HG02588 (cell line): ENCODE data around the gene ARID1B.

Experiments
- ATAC-seq: cut with Tn5 transposase; IDR thresholded peaks from one replicate; pipeline ENCODE4 v1.9.1; 2021; ENCODE audit warnings: mild to moderate bottlenecking, moderate library complexity; ENCODE audit not compliant: unreplicated experiment

ARID1B gene

GRCh38 chr6:156954816-156955215 is 177.6 kb downstream of the ARID1B start:
- ATAC-seq: no peak

DNA sequence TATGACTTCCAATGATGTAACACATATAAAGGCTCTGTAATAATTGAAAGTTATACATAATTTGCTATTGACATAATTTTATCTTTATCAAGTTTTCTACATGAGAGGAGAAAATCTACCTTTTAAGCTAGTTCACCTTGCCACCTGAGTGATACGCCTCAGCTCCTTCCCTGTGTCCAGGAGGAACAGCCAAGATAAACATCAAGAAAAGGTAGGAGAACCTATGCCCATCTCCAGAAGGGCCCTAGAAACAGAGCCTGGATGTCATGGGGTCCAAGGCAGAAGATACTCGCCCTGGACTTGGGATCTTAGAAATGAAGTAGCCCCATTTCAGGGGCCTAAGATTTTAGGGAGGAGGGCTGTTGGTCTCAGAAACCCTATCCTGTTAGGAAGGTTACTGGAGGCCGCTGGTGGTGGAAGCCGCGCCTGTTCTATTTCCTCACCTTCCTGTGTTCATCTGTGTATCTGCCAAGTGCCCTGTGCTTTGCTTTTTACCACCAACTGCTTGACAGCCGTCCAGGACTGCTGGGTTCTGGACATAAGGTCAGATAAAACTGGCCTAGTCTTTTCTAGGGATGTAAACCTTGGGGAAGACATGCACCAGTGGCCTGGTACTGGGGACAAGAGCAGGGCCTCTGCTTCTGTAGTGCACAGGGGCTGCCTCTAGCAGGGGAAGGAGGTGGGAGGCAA is 178.5 kb downstream of the ARID1B start:
- ATAC-seq: no peak

- ATAC-seq: no peak
Measured at GRCh38 chr6:156956286-156956685, 179.1 kb downstream of the ARID1B start.

- ATAC-seq: peak; percentile 78
Measured at GRCh38 chr6:156957931-156958547, 180.9 kb downstream of the ARID1B start.

- ATAC-seq: no peak
Measured at GRCh38 chr6:156960525-156960924, 183.3 kb downstream of the ARID1B start.

GRCh38 chr6:156961282-156961892 is 184.2 kb downstream of the ARID1B start:
- ATAC-seq: no peak

DNA sequence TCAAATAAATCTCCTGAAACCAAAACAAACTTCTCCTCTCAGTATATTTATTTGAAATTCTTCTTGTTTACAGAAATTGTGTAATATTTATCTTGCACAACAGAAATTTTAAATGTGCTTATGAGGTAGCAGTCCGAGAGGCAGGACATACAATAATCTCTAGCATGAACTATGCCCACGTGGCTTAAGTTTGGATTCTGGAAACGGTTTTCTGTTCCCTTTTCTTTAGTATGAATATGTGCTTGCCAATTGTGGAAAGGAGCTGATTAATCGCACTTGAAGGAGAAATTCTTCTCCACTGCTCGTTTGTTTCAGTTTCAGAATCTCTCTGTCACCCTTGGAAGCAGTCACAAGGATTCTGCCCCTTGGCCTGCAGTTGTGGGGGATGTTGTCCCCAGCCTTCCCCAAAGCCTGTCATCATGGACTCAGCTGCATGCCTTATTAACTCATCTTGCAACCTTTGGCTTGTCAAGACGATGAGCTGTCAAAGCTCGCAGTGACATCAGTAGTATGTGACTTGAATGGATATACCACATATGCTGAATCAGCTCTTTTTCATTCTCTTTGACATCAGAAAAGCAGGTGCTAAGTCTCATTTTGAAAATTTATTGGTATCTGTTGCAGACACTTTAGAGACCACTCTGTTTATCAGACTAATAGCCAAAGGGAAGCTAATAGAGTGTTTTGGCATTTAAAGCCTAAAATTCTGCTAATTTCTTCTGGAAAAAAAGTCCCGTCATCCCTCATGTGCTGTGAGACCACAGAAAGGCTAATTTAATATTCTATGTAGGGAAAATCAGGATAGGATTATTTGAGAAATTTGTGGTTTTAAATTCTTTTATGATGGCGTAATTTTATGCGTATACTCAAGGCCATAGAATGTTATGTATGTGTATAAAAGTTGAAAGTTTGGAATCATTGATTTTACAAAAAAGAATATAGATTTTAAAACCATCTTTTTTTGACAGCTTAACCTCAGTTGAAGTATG is 186.8 kb downstream of the ARID1B start:
- peak; percentile 60 for ATAC-seq

DNA sequence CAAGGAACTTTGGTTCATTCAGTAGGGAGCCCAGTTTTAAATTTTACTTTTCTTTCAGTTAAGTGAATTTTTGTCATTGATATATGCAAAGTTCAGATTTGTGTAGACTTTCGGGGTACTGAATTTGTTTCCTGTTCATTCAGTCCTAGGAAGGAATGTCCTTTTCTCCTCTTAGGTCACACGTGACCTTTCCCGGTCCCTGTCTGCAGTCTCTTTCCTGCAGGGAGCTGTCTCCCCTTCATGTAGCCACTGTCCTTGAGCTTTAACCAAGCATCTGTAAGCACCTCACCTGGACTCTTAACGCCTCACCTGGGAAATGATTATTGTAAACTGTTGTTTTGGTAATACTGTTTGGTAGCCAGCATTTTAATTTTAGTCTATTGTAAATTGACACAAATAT is 190.7 kb downstream of the ARID1B start:
- no peak for ATAC-seq

GRCh38 chr6:156969233-156969632 is 192.1 kb downstream of the ARID1B start:
- ATAC-seq: no peak

DNA sequence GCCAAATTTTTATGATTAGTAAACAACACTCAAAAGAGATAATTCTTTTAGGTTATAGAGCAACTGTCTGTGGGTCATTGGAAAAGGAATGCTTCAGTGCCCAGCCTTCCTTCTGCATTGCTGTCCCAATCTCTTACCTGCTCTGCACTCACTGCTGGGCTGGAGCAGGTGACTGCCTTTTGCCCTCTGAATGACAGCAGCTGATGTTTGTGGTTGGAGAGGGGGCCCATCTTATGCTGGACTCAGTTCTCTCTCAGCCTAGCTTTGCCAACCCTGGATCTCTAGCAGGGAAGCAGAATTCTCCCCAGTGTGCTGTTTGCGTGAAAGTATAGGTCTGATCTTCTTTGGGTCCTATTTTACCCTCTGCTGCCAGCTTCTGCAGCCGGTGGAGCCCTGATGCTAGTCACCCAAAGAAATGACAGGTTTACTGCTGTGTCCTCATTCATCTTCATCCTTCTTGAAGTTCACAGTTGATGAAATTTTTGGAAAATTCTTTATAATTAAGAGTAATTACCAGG is 193.5 kb downstream of the ARID1B start:
- no peak for ATAC-seq

- ATAC-seq: no peak
Measured at GRCh38 chr6:156971153-156971885, 194.1 kb downstream of the ARID1B start.

DNA sequence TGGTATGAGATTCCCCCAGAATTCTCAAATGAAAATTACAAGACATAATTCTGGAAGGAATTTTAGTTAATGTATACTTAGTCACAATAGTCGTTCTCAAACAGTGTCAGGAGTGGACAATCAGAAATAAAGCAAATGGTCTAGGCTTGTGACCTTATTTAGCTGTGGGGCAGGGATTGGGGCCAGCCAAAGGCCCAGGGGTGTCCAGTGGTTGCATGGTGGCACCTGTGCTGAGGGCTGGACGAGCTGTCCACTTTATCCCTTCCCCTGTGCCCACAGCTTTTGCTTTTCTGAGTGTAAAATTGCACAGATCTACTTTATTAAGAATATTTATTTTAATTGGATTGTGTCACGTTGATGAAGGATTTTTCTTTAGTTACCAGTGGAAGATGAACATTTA is 195.0 kb downstream of the ARID1B start:
- no peak for ATAC-seq

DNA sequence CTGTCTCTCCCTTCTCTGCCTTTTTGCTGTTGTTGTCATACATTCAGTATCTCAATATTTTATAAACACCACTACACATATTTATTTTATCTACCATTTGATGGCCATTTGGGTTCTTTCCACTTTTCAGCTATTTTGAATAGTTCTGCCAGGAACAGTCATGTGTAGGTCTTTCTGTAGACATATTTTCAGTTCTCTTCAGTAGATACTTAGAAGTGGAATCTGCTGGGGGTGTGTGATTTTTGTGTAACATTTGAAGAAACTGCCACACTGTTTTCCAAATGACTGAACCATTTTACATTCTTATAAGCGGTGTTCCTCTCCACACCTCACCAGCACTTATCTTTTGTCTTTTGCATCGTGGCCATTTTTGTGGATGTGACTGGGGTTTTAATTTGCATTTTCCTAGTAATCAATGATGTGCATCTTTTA is 197.7 kb downstream of the ARID1B start:
- no peak for ATAC-seq

GRCh38 chr6:156975414-156975813 is 198.2 kb downstream of the ARID1B start:
- no peak for ATAC-seq

DNA sequence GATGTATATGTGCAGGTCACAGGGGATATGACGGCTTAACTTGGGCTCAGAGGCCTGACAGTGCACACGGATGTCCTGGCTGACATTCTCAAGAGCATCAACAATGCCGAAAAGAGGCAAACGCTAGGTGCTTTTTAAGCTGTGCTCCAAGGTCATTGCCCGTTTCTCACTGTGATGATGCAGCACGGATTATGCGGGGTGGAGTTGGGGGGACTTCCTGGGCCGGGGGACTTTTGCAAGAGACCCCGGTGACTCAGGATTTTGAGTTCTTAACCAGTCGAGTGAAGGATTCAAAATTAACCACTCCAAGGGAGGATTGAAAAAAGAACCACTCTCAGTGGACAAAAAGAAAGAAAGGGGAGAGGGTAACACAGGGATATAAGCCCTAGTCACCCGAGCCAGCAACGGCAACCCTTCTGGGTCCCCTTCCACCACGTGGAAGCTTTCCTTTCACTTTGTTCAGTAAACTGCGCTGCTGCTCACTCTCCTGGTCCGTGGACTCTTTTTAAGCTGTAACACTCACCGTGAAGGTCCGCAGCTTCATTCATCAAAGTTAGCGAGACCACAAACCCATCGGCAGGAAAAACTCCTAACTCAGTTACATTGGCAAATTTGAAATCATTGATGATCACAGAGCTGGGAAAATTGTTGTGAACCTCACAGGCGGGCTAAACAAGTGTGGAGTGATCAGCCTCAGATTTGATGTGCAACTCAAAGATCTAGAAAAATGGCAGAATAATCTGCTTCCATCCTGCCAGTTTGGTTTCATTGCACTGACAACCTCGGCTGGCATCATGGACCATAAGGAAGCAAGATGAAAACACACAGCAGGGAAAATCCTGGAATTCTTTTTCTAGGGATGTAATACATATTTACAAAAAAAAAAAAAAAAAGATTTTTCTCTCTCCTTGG is 199.3 kb downstream of the ARID1B start:
- no peak for ATAC-seq

GRCh38 chr6:156977527-156978291 is 200.5 kb downstream of the ARID1B start:
- ATAC-seq: no peak

DNA sequence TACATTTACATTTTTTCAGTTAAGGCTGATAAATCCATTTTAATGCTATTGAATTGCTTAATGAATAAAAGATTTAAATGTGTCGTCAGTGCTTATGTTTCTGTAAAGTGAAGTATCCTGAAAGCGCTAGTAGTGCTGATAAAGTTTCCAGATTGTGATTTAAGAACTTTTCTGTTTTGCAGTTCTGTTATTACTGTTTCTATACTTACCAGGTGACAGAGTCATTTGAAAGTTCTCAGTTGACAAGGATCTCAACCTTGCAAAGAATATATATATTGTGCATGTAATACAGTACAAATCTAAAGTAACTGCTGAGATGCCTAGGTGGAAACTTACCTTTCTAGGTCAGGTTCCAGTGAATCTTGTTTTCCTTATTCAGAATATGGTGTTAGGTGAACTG is 201.8 kb downstream of the ARID1B start:
- ATAC-seq: peak; percentile 46

DNA sequence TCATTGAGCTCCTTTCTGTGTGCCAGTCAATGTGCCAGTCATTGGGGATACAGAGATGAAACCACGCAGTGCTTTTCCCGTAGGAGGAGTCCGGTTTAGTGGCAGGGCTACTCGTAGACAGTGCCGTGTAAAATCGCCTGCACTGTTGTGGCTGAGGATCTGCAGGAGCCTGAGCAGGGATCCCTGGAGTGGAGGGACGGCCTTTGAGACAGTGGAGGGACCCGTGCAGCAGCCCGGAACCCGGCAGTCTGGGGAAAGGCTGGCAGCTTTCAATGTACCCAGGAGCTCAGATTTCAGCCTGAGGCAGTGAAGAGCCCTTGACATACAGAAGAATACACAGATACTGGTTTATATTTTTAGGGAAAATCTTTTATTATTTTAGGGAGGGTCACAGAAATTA is 203.3 kb downstream of the ARID1B start:
- no peak for ATAC-seq
